GM13976 (cell line): ENCODE results near the gene TMEM59.
"Not testable (repeated sequence)": the region's sequence is repeated elsewhere in the genome, so short reads cannot be mapped to it uniquely, and the experiment has no call there.

Experiments
- DNase-seq: peaks from one replicate; pipeline ENCODE4 v3.0.0; 2012; ENCODE audit warnings: low spot score
- CTCF ChIP-seq: IDR thresholded peaks from 2 replicates; pipeline ENCODE4 v1.5.1; 2012; ENCODE audit warnings: borderline replicate concordance, mild to moderate bottlenecking; ENCODE audit not compliant: insufficient read depth; ENCODE audit errors: extremely low read depth, missing control alignments, control extremely low read depth
- in situ Hi-C: fragments of 300-500 bp; cut with MboI; formaldehyde crosslinking; loops from one replicate; pipeline ENCODE4 v1.12.0; 2022; ENCODE audit warnings: low sequenced_read_pairs, mixed read lengths, inconsistent platforms; ENCODE audit not compliant: unreplicated experiment

Gene TMEM59

GRCh38 chr1:54024358-54024757, 28.6 kb downstream of the TMEM59 start:
- in situ Hi-C loops: no loop called here
- no peak for DNase-seq
- TF ChIP-seq CTCF: no peak

GRCh38 chr1:54019562-54020176, 33.3 kb downstream of the TMEM59 start:
- in situ Hi-C loops, DNase-seq: not testable (repeated sequence)

- in situ Hi-C loops: no loop called here
Observed at GRCh38 chr1:54018635-54019034, 34.4 kb downstream of the TMEM59 start.

GRCh38 chr1:54017979-54018378, 35.0 kb downstream of the TMEM59 start, which contains the start of gene LDLRAD1:
TSS of gene LDLRAD1 (minus strand) at chr1:54018186. CDS start at chr1:54018112, 74 bp downstream.
- TF ChIP-seq CTCF: no peak
- in situ Hi-C loops: no loop called here
- DNase-seq: no peak

More at GRCh38 chr1:54018635-54019034, 34.4 kb downstream of the TMEM59 start:
- DNase-seq: no peak
- TF ChIP-seq CTCF: no peak

GRCh38 chr1:54016343-54017282, 36.4 kb downstream of the TMEM59 start:
- DNase-seq: no peak
- in situ Hi-C loops: no loop called here
- no peak for TF ChIP-seq CTCF

GRCh38 chr1:54014009-54014629, 38.9 kb downstream of the TMEM59 start:
- no peak for TF ChIP-seq CTCF
- in situ Hi-C loops: no loop called here
- DNase-seq: peak; percentile 35
